ENCODE measurements around the gene HSPH1. TPM values are rescaled to one million over a fixed set of nuclear protein-coding genes. Genes with fewer than 3 reads are reported as not detected.

The HSPH1 gene
- total and polyA plus RNA-seq, 12 donors, result 19.8 to 122 (median 48.2) TPM

GRCh38 chr13:31089649-31090048 lies 72.1 kb downstream of the HSPH1 start:
- Histone ChIP-seq H3K36me3 (replicated peaks in 1 of 2) (no peaks in the 10 kb centered on the region), H3K4me1 (replicated peaks in 1 of 2) (no peaks in the 10 kb centered on the region), H3K9me3 (replicated peaks in 1 of 3) (no peaks in the 10 kb centered on the region), H3K4me3 (no peak overlapping the region), H3K27ac (no peak overlapping the region), H3K27me3 (no peaks in the 10 kb centered on the region)
- intact Hi-C loops (cut with DNase I), result no loop called here
- no peak for TF ChIP-seq POLR2A (IDR thresholded peaks at IDR 0.05)
- 81 to 84% (median 81%) methylated on average over 3 of the region's 3 CpGs for WGBS, 4 donors
- no peak for DNase-seq

- DNase-seq, result no peak
- WGBS, 4 donors, result 84 to 87% (median 85%) methylated on average over 7 to 8 of the region's 8 CpGs
- no peaks in the 10 kb centered on the region for H3K36me3 ChIP-seq (replicated peaks in 1 of 2)
- H3K4me1 ChIP-seq (replicated peaks in 1 of 2), result no peaks in the 10 kb centered on the region
- no peaks in the 10 kb centered on the region for H3K27me3 ChIP-seq
- no peaks in the 10 kb centered on the region for H3K9me3 ChIP-seq (replicated peaks in 1 of 3)
- no peak overlapping the region for H3K4me3 ChIP-seq
- H3K27ac ChIP-seq, result no peak overlapping the region
- intact Hi-C loops (cut with DNase I), result no loop called here
- TF ChIP-seq CTCF (IDR thresholded peaks at IDR 0.05) (no peak), POLR2A (IDR thresholded peaks at IDR 0.05) (no peak)
These were observed 72.8 kb downstream of the HSPH1 start for GRCh38 chr13:31088826-31089420.

Other genes starting within 250 kb of the HSPH1 start
- under 1 TPM in 1 of 9 donors, not detected in 8; 0.70 TPM for gene TEX26, start 229.2 kb downstream of the HSPH1 start, total RNA-seq
- gene TEX26, start 229.2 kb downstream of the HSPH1 start, polyA plus RNA-seq, result 1 to 10 TPM in 1 of 3 donors, under 1 TPM in 2; 0.10 to 1.1 (median 0.32) TPM
- gene B3GLCT, start 38.1 kb upstream of the HSPH1 start, total RNA-seq, result 1 to 10 TPM; 2.2 to 6.4 (median 4.0) TPM
- 1 to 10 TPM; 1.9 to 2.3 (median 2.0) TPM for gene B3GLCT, start 38.1 kb upstream of the HSPH1 start, polyA plus RNA-seq

Measured in adrenal gland (tissue), 12 donors.